Liver (tissue), 9 donors: ENCODE data around the gene BCL2L11. TPM values are rescaled to one million over a fixed set of nuclear protein-coding genes. Genes with fewer than 3 reads are reported as not detected.

ENCODE experiments used
- DNase-seq: peaks from one replicate; pipeline ENCODE4 v3.0.0-alpha.2; 2017; ENCODE audit warnings: low spot score
- H3K27ac ChIP-seq, 2 donors: one replicate each; pipeline ENCODE4 v1.7.0; 2013; ENCODE audit warnings: inconsistent platforms in 2 of 2, low read length in 2 of 2, control low read depth in 1 of 2, low read depth in 1 of 2, mild to moderate bottlenecking in 1 of 2
- H3K27me3 ChIP-seq, 4 donors: one replicate each; pipeline versions ENCODE4 v1.6.1 to v1.7.0; 2013; ENCODE audit warnings: low read length in 3 of 4, inconsistent platforms in 1 of 4, mild to moderate bottlenecking in 1 of 4, moderate library complexity in 1 of 4; ENCODE audit not compliant: control insufficient read depth in 4 of 4, insufficient read depth in 4 of 4
- H3K36me3 ChIP-seq, 4 donors: one replicate each; pipeline versions ENCODE4 v1.6.1 to v1.7.0; 2013; ENCODE audit warnings: low read length in 3 of 4, mild to moderate bottlenecking in 3 of 4, low read depth in 1 of 4, moderate library complexity in 1 of 4; ENCODE audit not compliant: control insufficient read depth in 4 of 4, insufficient read depth in 3 of 4
- H3K4me1 ChIP-seq, 4 donors: one replicate each; pipeline versions ENCODE4 v1.6.1 to v1.7.0; 2013; ENCODE audit warnings: low read length in 3 of 4, mild to moderate bottlenecking in 3 of 4, moderate library complexity in 1 of 4; ENCODE audit not compliant: control insufficient read depth in 4 of 4, insufficient read depth in 4 of 4
- H3K4me3 ChIP-seq, 3 donors: one replicate each; pipeline versions ENCODE4 v1.6.1 to v1.7.0; 2013; ENCODE audit warnings: low read length in 3 of 3, control low read depth in 1 of 3, low read depth in 1 of 3, mild to moderate bottlenecking in 1 of 3
- H3K9ac ChIP-seq, 2 donors: one replicate each; pipeline ENCODE4 v1.7.0; 2013; ENCODE audit warnings: low read length in 2 of 2, mild to moderate bottlenecking in 2 of 2, moderate library complexity in 2 of 2, control low read depth in 1 of 2, low read depth in 1 of 2
- H3K9me3 ChIP-seq, 4 donors: one replicate each; pipeline versions ENCODE4 v1.6.1 to v1.7.0; 2013; ENCODE audit warnings: low read length in 3 of 4; ENCODE audit not compliant: control insufficient read depth in 4 of 4
- FOXA2 ChIP-seq: IDR thresholded peaks from 2 replicates; pipeline ENCODE4 v1.6.1; 2016; ENCODE audit warnings: antibody characterized with exemption
- HNF4A ChIP-seq, 2 donors: conservative IDR thresholded peaks; 2 replicates each; pipeline ENCODE4 v1.6.1; 2016; ENCODE audit warnings: antibody characterized with exemption in 2 of 2, mild to moderate bottlenecking in 2 of 2
- HNF4G ChIP-seq: IDR thresholded peaks from 2 replicates; pipeline ENCODE4 v1.6.1; 2016; ENCODE audit warnings: antibody characterized with exemption
- JUND ChIP-seq, 2 donors: IDR thresholded peaks; 2 replicates each; pipeline ENCODE4 v1.6.1; 2016; ENCODE audit warnings: antibody characterized with exemption in 2 of 2
- NR2F2 ChIP-seq: IDR thresholded peaks from 2 replicates; pipeline ENCODE4 v1.6.1; 2016; ENCODE audit warnings: antibody characterized with exemption
- RAD21 ChIP-seq, 2 donors: IDR thresholded peaks; 2 replicates each; pipeline ENCODE4 v1.6.1; 2016; ENCODE audit warnings: antibody characterized with exemption in 2 of 2, mild to moderate bottlenecking in 2 of 2
- RXRA ChIP-seq, 2 donors: IDR thresholded peaks; 2 replicates each; pipeline ENCODE4 v1.6.1; 2017 to 2018; ENCODE audit warnings: antibody characterized with exemption in 2 of 2, mild to moderate bottlenecking in 1 of 2
- TAF1 ChIP-seq: conservative IDR thresholded peaks from 2 replicates; pipeline ENCODE4 v1.6.1; 2016; ENCODE audit warnings: antibody characterized with exemption, mild to moderate bottlenecking
- WGBS: extraction: QIAGEN DNeasy Blood & Tissue Kit; methylation state at CpG from one replicate; pipeline ENCODE4 v1.1.7; 2013; 5-methylcytosine and 5-hydroxymethylcytosine counted together
- polyA plus RNA-seq, 2 donors: library from polyadenylated mRNA; stranded (reverse) in 1 of 2; unstranded in 1 of 2; fragments of 200-250 nt in 1 of 2; fragments of >200 nt in 1 of 2; fragmentation: Nextera tagmentation in 1 of 2; extraction: Ambion mirVana in 1 of 2; gene quantifications; one replicate each; pipeline versions ENCODE4 v1.2.1 to v1.2.3, GENCODE V29; 2013 to 2015
- total RNA-seq, 2 donors: library from RNA; depleted of rRNA; stranded (reverse); fragments of >200 nt; gene quantifications; one replicate each; pipeline ENCODE4 v1.2.3, GENCODE V29; 2014
- TF ChIP-seq, protein P1 (sequence below): fragments of 150-350 bp; IDR thresholded peaks from 2 replicates; pipeline ENCODE4 v1.5.1; 2017; ENCODE audit warnings: improper control_type of control experiment, low read depth, low read length; ENCODE audit not compliant: missing input control
- TF ChIP-seq, protein P2 (sequence below): IDR thresholded peaks from 2 replicates; pipeline ENCODE4 v1.6.1; 2016; ENCODE audit warnings: antibody characterized with exemption
- TF ChIP-seq, protein P3 (sequence below): IDR thresholded peaks from 2 replicates; pipeline ENCODE4 v1.6.1; 2016; ENCODE audit warnings: antibody characterized with exemption
- TF ChIP-seq, protein P4 (sequence below): IDR thresholded peaks from 2 replicates; pipeline ENCODE4 v1.6.1; 2016; ENCODE audit warnings: antibody characterized with exemption
- donor health status: healthy.
- donor health status: healthy.
- donor health status: healthy.
- donor health status: healthy.
- donor health status: healthy.

BCL2L11 gene
- total and polyA plus RNA-seq, 4 donors: 5.0 to 19.5 (median 12.2) TPM

DNA sequence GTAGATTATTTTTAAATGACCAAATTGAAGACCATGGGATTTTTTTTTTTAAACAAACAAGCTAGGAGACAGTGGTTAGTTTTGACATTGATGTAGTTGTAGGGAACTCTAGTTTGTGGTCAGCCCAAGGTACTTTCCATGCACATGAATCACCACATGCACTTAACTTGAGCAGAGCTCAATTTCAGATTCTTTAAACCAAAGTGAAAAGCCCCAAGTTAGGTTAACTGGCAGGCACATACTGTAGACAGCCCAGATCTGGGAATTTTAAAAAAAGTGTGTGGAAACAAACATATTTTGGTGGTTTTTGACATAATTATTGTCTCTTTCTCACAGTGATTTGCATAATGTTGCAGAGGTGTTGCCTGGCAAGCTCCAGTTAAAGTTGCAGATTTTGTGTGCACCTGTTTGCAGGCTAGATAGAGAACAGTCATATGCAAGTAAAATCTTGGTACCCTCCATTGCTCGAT lies 88.4 kb downstream of the BCL2L11 start:
- peaks cover 0 to 2% (median 0%) of the 10 kb centered on the region in 4 donors for H3K9me3 ChIP-seq
- no peak for DNase-seq
- WGBS: 90% methylated on average over 1 of the region's 1 CpG
- no peak overlapping the region for H3K4me3 ChIP-seq
- no peaks in the 10 kb centered on the region for H3K27me3 ChIP-seq
- TF ChIP-seq FOXA2: no peak
- TF ChIP-seq NR2F2: no peak
- TF ChIP-seq RAD21 (IDR thresholded peaks at IDR 0.05): no peak
- TF ChIP-seq, protein P1, sequence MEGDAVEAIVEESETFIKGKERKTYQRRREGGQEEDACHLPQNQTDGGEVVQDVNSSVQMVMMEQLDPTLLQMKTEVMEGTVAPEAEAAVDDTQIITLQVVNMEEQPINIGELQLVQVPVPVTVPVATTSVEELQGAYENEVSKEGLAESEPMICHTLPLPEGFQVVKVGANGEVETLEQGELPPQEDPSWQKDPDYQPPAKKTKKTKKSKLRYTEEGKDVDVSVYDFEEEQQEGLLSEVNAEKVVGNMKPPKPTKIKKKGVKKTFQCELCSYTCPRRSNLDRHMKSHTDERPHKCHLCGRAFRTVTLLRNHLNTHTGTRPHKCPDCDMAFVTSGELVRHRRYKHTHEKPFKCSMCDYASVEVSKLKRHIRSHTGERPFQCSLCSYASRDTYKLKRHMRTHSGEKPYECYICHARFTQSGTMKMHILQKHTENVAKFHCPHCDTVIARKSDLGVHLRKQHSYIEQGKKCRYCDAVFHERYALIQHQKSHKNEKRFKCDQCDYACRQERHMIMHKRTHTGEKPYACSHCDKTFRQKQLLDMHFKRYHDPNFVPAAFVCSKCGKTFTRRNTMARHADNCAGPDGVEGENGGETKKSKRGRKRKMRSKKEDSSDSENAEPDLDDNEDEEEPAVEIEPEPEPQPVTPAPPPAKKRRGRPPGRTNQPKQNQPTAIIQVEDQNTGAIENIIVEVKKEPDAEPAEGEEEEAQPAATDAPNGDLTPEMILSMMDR: no peak
- no peak for TF ChIP-seq JUND (IDR thresholded peaks at IDR 0.05)
- TF ChIP-seq TAF1: no peak
- TF ChIP-seq, protein P2, sequence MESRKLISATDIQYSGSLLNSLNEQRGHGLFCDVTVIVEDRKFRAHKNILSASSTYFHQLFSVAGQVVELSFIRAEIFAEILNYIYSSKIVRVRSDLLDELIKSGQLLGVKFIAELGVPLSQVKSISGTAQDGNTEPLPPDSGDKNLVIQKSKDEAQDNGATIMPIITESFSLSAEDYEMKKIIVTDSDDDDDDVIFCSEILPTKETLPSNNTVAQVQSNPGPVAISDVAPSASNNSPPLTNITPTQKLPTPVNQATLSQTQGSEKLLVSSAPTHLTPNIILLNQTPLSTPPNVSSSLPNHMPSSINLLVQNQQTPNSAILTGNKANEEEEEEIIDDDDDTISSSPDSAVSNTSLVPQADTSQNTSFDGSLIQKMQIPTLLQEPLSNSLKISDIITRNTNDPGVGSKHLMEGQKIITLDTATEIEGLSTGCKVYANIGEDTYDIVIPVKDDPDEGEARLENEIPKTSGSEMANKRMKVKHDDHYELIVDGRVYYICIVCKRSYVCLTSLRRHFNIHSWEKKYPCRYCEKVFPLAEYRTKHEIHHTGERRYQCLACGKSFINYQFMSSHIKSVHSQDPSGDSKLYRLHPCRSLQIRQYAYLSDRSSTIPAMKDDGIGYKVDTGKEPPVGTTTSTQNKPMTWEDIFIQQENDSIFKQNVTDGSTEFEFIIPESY: no peak
- no peak overlapping the region for H3K9ac ChIP-seq
- no peaks in the 10 kb centered on the region for H3K36me3 ChIP-seq
- no peak overlapping the region for H3K27ac ChIP-seq
- H3K4me1 ChIP-seq: no peaks in the 10 kb centered on the region

DNA sequence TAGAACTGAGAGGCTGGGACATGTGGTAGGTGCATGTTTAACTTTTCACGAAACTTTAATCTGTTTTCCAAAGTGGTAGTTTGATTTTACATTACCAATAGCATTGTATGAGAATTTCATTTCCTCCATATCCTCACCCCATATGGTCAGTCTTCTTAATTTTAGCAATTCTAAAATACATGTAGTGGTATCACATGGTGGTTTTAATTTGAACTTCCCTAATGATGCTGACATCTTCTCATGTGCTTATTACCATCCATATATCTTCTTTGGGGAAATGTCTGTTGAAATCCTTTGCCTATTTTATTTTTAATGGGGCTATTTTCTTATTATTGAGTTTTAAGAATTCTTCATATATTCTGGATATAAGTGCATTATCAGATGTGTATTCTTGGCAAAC lies 89.3 kb downstream of the BCL2L11 start:
- no peaks in the 10 kb centered on the region for H3K4me1 ChIP-seq
- 96% methylated on average over 1 of the region's 1 CpG for WGBS

More for the DNA sequence above, 89.3 kb downstream of the BCL2L11 start:
- Histone ChIP-seq H3K36me3 (no peaks in the 10 kb centered on the region), H3K9ac (no peak overlapping the region), H3K27me3 (no peaks in the 10 kb centered on the region), H3K9me3 (peaks cover 0 to 4% (median 0%) of the 10 kb centered on the region in 4 donors), H3K4me3 (no peak overlapping the region), H3K27ac (no peak overlapping the region)
- DNase-seq: no peak
- TF ChIP-seq, protein P2: no peak
- TF ChIP-seq HNF4G: no peak
- TF ChIP-seq HNF4A (conservative IDR thresholded peaks at IDR 0.05): no peak
- TF ChIP-seq RXRA (IDR thresholded peaks at IDR 0.05): no peak
- TF ChIP-seq RAD21 (IDR thresholded peaks at IDR 0.05): no peak
- TF ChIP-seq, protein P3, sequence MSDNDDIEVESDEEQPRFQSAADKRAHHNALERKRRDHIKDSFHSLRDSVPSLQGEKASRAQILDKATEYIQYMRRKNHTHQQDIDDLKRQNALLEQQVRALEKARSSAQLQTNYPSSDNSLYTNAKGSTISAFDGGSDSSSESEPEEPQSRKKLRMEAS: no peak
- TF ChIP-seq, protein P4, sequence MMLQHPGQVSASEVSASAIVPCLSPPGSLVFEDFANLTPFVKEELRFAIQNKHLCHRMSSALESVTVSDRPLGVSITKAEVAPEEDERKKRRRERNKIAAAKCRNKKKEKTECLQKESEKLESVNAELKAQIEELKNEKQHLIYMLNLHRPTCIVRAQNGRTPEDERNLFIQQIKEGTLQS: no peak
